HG03378 (cell line): ENCODE data around the gene MUCL3.
"Not testable (repeated sequence)": the region's sequence is repeated elsewhere in the genome, so short reads cannot be mapped to it uniquely, and the experiment has no call there.

ENCODE experiments used
- ATAC-seq: cut with Tn5 transposase; IDR thresholded peaks from one replicate; pipeline ENCODE4 v1.9.1; 2021; ENCODE audit warnings: mild to moderate bottlenecking, moderate library complexity; ENCODE audit not compliant: unreplicated experiment

The MUCL3 gene

GRCh38 chr6:30940361-30940986 is at the start of gene MUCL3:
TSS of gene MUCL3 (plus strand) at chr6:30940973. CDS start at chr6:30941000, 27 bp downstream.
- ATAC-seq = no peak

GRCh38 chr6:30891450-30891723 is 49.4 kb upstream of the MUCL3 start:
- no peak for ATAC-seq

GRCh38 chr6:30891816-30892538 is 48.8 kb upstream of the MUCL3 start:
- no peak for ATAC-seq

- ATAC-seq = no peak
These were observed 47.7 kb upstream of the MUCL3 start for GRCh38 chr6:30893001-30893591.

GRCh38 chr6:30893666-30894065 is 47.1 kb upstream of the MUCL3 start:
- ATAC-seq = no peak

GRCh38 chr6:30894381-30894780 is 46.4 kb upstream of the MUCL3 start:
- no peak for ATAC-seq

- no peak for ATAC-seq
These were observed 45.8 kb upstream of the MUCL3 start for GRCh38 chr6:30894935-30895334.

GRCh38 chr6:30895343-30895742 is 45.4 kb upstream of the MUCL3 start:
- ATAC-seq = no peak

GRCh38 chr6:30896541-30896940 is 44.2 kb upstream of the MUCL3 start:
- no peak for ATAC-seq

- ATAC-seq = no peak
These were observed 42.9 kb upstream of the MUCL3 start for GRCh38 chr6:30897882-30898281.

- no peak for ATAC-seq
These were observed 41.9 kb upstream of the MUCL3 start for GRCh38 chr6:30898750-30899360.

GRCh38 chr6:30900863-30901417 is 39.8 kb upstream of the MUCL3 start:
- no peak for ATAC-seq

GRCh38 chr6:30901436-30901835 is 39.3 kb upstream of the MUCL3 start:
- no peak for ATAC-seq

GRCh38 chr6:30902196-30902595 is 38.6 kb upstream of the MUCL3 start:
- not testable (repeated sequence) for ATAC-seq

- ATAC-seq = no peak
These were observed 38.1 kb upstream of the MUCL3 start for GRCh38 chr6:30902709-30903108.

- ATAC-seq = no peak
These were observed 37.5 kb upstream of the MUCL3 start for GRCh38 chr6:30903236-30903635.

GRCh38 chr6:30907290-30907757 is 33.4 kb upstream of the MUCL3 start:
- ATAC-seq = not testable (repeated sequence)

- peak; percentile 92 for ATAC-seq
These were observed 32.8 kb upstream of the MUCL3 start, which contains the start of gene GTF2H4 for GRCh38 chr6:30907758-30908591. TSS of gene GTF2H4 (plus strand) at chr6:30908207.

GRCh38 chr6:30908700-30909099 is 32.1 kb upstream of the MUCL3 start:
- ATAC-seq = no peak

GRCh38 chr6:30910473-30910872 is 30.3 kb upstream of the MUCL3 start:
- ATAC-seq = not testable (repeated sequence)
